Testis (tissue), 2 donors: ENCODE data around the gene EEF1AKMT2.

Experiments used
- POLR2A ChIP-seq: fragments of 450-650 bp; IDR thresholded peaks from one replicate; pipeline ENCODE4 v1.6.1; 2017; ENCODE audit warnings: antibody characterized with exemption, mild to moderate bottlenecking, moderate library complexity
- TF ChIP-seq, protein P1 (sequence below), 3 experiments: fragments of 450-650 bp in 2 of 3; fragments of 200-600 bp in 1 of 3; sonication (generic) in 1 of 3; IDR thresholded peaks; one replicate each; pipeline ENCODE4 v1.5.1; 2016 to 2019; ENCODE audit warnings: antibody characterized with exemption in 3 of 3, mild to moderate bottlenecking in 2 of 3, moderate library complexity in 1 of 3

DNA sequence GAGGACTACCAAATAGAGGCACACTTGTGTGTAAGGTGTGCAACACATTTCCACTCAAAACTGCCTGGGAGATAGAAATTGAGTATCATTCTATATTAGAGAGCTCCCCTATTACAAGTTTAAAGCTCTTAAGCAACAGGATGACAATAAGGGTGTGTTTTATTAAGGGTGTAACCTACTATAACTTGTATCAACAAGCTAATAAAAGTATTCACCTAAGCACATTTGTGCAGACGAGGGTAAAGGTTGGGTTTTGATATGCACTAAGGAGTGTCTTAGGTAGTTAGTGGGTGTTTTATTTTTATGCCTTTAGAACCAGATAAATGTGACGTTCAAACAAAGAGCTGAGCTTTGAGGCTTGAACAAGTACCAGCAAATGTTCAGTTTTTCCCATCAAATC, 44.7 kb downstream of the EEF1AKMT2 start:
- TF ChIP-seq, protein P1, sequence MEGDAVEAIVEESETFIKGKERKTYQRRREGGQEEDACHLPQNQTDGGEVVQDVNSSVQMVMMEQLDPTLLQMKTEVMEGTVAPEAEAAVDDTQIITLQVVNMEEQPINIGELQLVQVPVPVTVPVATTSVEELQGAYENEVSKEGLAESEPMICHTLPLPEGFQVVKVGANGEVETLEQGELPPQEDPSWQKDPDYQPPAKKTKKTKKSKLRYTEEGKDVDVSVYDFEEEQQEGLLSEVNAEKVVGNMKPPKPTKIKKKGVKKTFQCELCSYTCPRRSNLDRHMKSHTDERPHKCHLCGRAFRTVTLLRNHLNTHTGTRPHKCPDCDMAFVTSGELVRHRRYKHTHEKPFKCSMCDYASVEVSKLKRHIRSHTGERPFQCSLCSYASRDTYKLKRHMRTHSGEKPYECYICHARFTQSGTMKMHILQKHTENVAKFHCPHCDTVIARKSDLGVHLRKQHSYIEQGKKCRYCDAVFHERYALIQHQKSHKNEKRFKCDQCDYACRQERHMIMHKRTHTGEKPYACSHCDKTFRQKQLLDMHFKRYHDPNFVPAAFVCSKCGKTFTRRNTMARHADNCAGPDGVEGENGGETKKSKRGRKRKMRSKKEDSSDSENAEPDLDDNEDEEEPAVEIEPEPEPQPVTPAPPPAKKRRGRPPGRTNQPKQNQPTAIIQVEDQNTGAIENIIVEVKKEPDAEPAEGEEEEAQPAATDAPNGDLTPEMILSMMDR (IDR thresholded peaks at IDR 0.05): no peak
- no peak for TF ChIP-seq POLR2A
